Coronary artery (tissue), 2 donors: ENCODE measurements around the gene KHK.

ENCODE experiments used
- DNase-seq: peaks from one replicate; pipeline ENCODE4 v3.0.0-alpha.2; 2017; ENCODE audit warnings: low spot score
- H3K27ac ChIP-seq, 2 donors: fragments of 200-600 bp; sonication (generic); one replicate each; pipeline ENCODE4 v1.5.1; 2016 to 2019
- H3K4me3 ChIP-seq: fragments of 200-600 bp; sonication (generic); 2 replicates; pipeline ENCODE4 v1.5.1; 2016; ENCODE audit warnings: mild to moderate bottlenecking, moderate library complexity
- CTCF ChIP-seq: fragments of 200-600 bp; sonication (generic); IDR thresholded peaks from one replicate; pipeline ENCODE4 v1.5.1; 2019; ENCODE audit warnings: antibody characterized with exemption

Gene KHK

DNA sequence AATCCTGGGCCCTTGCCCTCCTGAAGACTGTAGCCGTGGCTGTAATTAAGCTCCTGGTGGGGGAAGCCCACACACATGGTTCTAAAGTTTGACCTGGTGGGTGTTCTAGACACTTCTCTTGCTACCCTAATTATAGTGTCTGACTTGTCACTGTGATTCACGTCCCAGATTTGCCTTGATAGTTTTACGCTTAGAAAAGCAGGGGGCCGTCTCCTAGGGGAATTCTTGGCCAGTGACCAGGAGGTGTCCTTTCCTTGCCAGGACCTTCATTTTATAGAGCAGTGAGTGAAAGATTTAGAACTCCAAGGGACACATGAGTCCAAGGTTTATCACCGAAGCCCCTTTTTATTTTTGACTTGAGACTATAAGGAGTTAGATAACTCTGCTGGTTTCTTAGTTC, 44.8 kb upstream of the KHK start:
- DNase-seq: no peak
- peak overlapping the region in 1 of 2 donors; percentile 35 for H3K27ac ChIP-seq
- H3K4me3 ChIP-seq: no peak overlapping the region
- TF ChIP-seq CTCF: no peak

DNA sequence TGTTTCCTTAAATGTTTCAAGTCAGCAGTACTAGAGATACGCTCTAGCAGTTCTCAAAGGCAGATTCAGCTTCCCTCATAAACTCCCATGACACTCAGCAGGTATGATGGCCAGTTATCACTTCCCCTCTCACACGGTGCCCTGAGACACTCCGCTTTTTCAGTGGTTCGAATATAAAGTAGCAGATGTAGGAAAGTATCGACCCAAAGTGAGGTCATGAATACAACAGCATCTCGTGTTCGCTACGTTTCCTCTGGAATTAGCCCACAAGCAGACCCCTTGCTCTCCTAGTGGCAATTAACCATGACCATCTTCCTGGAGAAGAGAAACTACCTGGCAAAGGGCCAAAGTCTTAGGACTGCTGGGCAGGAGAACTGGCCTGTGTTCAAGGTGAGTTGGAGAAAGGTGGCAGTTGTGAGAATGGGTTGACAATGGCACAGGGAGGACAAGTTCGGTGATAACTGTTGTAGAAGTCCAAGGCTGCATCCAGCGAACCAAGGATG, 44.4 kb upstream of the KHK start:
- DNase-seq: no peak
- no peak for TF ChIP-seq CTCF
- Histone ChIP-seq H3K4me3 (no peak overlapping the region), H3K27ac (peak overlapping the region in 1 of 2 donors; percentile 35)

DNA sequence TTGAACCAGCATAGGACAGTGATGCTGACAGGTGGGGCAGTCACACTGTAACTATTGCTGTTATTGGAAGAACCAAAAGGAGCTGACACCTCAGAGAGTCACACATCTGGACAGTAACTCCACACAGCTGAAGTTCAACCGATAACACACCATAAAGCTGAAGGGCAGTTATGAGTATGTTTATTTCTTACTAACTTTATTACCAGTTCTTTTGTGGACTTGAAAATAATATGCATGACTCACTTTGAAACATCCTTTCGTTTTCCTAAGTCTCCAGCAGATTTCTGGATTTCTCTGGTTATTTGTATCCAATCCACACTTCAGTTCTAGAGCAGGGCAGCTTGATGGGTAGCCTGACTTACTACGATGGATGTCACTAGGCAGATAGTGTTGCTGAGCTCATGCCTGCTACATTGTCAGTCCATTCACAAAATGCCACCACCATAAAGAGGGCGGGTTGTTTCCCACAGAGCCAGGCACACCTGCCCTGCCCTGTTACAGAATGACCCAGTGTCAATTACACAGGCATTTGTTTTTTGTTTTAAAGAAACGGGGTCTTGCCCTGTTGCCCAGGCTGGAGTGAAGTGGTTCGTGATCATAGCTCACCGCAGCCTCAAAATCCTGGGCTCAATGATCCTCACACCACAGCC, 43.5 kb upstream of the KHK start:
- H3K27ac ChIP-seq: no peak overlapping the region
- no peak overlapping the region for H3K4me3 ChIP-seq
- TF ChIP-seq CTCF: no peak
- DNase-seq: no peak

DNA sequence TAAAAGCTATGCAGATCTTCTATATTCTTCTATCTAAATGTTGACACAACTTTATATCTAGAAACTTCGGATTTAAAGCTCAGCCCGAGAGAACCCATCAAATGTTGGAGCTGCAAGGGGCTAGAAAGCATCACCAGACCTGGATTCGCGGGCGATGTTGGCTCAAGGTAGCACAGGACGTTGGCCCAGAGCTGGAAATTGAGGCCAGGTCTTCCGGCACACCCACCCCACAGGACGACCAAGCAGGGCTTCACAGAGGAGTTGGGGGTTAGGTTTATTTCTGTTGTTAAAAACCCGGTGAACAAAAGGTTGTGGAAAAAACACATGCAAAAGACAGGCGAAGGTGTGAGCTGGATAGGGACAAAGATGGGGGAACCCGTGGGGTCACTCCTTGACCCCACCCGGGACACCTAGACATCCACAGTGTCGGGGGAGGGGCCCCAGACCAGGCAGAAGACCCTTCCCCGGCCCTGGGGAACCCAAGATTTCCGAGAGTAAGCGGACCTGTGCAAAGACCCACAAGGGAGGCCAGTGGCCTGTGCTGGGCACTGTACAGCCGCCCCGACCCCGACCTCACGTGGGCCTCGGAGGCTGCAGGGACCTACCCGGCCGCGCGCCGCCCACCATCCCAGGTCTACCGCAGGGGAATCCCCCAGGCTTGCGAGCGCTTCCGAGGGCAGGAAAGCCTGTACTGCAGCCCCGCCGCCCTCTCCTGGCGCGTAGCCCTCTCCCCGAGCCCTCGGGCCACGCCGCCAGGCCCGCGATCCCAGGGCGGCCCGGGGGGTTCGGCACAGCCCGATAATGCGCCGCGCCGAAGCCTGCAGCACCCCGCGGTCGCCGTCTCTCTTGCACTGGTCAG, 36.9 kb upstream of the KHK start:
- H3K4me3 ChIP-seq: peak overlapping the region; percentile 92
- H3K27ac ChIP-seq: peak overlapping the region; percentile 87 to 98
- peak; percentile 79 for DNase-seq
- TF ChIP-seq CTCF: no peak

- peak; percentile 14 for TF ChIP-seq CTCF
Measured at GRCh38 chr2:27050281-27050995, 36.1 kb upstream of the KHK start.

DNA sequence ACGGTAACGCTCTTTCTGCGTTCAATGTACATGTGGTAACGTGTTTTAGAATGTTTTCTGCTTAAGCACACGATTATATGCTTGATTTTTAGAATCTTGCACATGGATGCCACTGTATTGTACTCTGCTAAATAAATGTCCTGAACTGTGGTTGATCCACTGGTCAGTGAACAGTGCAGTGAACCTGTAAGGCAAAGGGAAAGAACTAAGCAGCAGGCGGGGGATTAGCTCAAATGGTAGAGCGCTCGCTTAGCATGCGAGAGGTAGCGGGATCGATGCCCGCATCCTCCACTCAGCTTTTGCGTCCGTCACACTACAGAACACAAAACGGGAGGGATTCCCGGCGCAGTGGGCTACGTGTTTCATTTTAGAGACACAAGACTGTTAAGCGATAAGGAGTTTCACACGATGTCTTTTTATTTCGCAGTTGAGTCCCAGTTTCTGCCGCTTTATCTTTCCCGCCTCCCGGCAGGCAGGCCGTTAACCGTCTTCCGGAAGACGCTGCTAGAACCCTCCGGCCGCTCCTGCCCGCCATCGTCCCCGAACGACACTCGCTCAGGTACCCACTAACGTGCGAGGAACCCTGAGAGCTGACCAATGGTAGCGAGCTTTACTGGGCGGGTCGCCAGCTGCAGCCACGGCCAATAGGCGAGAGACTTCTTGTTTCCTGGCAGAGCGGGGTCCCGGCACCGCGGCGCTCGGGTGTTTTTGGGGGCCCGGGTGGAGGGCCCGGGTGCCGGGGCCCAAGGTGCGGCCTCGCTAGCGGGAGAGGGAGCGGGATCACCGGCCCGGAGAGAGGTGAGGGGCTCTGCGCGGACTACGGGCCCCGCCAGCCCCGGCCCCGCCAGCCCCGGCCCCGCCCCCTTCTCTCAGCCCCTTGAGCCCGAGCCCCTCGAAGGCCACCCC, 35.3 kb upstream of the KHK start, which contains the start of gene AGBL5:
AGBL5 (plus strand) TSS at position 673 of the 906 bp plus-strand sequence. CDS start 1,291 bp downstream, outside the sequence.
- DNase-seq: peak; percentile 97
- no peak for TF ChIP-seq CTCF
- Histone ChIP-seq H3K4me3 (peak within 1 kb of the TSS; percentile 92), H3K27ac (peak within 1 kb of the TSS; percentile 87 to 98)

More at GRCh38 chr2:27050281-27050995, 36.1 kb upstream of the KHK start:
- peak overlapping the region; percentile 92 for H3K4me3 ChIP-seq
- DNase-seq: peak; percentile 93
- H3K27ac ChIP-seq: peak overlapping the region; percentile 87 to 98
